T-helper 22 cell (primary cell): Measurements from ENCODE around the gene EPDR1.
"Not testable (repeated sequence)": the region's sequence is repeated elsewhere in the genome, so short reads cannot be mapped to it uniquely, and the experiment has no call there.

ENCODE experiments used
- DNase-seq: peaks from one replicate; pipeline ENCODE4 v3.0.0-alpha.2; 2020; ENCODE audit warnings: low read depth

EPDR1 gene

DNA sequence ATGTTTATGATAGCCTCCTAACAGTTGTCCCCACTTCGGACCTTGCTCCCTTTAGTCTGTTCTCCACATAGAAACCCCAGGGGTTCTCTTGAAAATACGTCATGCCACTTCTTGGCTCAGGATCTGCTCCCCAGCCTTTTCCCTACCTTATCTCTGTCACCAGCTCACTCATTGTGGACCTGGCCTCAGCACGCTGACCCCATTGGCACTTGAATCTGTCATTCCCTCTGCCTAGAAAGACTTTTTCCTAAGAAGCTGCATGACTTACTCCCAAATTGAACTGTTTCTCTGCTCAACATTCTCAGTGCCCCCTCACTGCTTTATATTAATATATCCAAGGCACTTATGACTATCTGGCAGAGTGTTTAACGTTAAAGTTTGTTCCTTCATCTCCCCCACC lies 8.4 kb downstream of the EPDR1 start:
- no peak for DNase-seq

DNA sequence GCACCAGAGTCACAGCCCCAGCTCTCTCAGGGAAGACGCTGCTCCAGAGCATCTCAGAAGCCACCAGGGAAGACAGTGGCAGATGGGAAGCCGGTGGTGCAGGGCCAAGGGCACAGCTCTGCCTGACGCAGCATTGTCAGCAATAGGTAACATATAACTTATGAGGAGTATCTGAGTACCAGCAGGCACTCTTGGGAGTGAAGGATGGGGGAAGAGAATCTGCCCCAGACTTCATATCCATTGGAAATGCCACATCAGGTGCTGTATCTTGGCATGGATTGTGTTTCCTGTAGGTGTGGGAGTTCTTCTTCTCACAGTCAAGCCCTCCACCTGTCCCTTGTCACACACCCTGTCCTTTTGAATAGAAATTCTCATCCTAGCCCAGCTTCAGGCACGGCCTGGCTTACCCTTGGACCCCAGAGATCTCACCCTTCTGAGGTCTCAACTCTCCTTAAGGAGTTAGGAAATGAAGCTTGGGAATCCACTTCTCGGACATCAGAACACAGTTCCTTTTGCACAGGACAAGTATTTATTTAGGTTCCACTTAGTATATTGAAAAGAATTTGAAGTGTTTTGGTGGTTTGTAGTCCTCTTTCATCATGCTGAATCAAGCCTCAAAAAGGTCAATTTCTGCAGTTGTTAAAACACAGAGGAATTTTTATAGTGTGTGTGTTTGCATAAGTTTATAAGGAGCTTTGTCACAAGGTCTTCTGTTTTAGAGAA lies 9.9 kb downstream of the EPDR1 start:
- DNase-seq, result no peak

DNA sequence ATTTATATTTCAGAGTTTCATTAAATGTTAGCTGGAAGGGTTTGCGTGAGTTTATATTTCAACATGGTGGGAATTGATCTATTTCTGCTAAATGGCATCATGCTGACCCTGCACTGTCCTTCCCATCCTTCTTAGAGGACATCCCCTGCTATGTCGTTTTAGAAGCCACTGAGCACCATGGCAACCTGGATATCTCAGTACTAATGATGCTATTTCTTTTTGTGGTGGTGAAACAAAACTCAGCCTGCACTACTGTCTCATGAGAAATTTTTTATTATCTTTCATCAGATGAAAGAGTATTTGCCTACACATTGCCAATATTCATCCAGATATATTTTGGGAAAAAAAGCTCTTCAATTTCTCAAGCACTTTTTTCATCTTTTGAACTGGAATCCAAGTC lies 12.1 kb downstream of the EPDR1 start:
- DNase-seq, result no peak

DNA sequence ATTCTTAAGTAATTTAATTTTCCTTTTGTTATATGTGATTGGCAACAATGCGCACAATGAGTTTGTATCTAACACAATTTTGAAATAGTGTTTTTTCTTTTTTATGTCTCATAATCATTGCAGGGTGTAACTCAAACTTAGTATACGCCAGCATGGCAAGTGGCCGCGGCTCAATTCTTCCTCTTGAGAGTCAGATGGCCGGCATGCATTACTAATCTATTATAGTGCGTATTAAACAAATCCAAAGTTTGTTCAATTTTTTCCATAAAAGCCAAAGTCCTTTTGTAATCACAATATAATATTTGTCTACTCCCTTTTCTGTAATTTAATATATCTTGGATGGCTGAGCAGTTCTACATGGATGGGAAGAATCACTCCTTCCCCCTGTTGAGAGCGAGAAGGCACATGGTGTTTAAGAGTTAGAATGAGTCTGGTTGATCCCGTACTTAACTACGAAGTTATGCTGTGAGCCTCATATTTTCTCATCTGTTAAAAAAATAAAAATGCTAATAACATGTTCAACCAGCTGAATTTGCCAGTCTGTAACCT lies 12.7 kb downstream of the EPDR1 start:
- DNase-seq, result no peak

DNA sequence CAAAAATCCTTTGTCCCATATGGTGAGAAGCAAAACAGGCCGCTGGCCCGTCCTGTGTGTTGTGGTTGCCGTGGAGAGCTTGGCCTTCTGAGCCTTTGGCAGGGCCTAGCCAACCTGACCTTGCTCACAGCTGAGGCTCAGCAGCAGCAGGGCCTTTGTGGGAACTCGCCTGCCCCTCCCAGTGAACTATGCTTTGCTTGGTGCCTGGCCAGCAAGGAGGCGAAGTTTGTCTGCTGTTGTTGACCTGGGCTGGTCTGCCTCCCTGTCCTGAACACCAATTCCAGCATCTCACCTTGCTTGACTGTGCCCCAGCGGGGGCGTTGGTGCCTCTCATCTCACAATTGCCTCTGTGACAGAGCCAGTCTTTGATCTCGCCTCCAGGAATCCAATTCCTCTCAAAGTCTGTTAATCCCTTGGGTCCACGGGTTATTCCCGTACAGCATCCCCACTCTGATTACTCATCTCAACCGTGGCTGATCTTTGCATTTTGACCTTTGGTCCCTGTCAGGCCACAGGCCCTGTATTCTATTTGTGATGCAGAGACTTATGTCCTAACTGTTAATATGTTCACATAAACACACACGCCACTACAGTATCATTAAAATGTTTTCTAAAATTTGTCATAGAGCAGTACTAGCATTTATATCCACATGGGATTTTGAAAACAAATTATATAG lies 22.6 kb downstream of the EPDR1 start:
- DNase-seq, result no peak

DNA sequence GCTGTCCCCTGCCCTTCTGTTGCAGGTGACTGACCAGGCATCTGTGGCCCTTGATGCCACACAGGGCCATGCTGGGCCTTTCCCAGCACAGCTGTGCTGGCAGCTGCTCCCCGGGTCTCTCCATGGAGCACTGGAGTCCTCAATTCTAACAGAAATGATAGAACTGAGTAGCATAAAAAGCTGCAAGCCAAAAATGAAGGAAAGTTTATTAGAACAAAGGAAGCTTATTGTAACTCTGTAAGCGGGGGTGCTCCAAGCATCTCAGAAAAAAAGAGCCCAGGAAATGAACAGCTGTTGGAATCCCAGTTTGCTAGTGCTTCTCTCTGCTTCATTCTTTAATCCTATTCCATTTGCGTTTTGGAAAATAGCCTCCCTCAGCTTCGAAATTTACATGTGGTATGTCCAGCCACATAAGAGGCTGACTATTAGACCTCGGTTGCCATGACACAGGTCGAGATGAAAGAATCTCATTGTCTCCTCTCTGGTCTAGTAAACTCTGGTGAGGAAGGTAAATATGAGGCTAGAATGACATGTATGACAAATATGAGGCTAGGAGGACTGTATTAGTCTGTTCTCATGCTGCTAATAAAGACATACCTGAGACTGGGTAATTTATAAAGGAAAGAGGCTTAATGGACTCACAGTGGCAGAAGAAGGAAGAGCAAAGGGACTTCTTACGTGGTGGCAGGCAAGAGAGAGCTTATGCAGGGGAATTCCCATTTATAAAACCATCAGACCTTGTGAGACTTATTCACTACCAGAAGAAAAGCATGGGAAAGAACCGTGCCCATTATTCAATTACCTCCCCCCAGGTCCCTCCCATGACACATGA lies 23.7 kb downstream of the EPDR1 start:
- DNase-seq, result no peak

DNA sequence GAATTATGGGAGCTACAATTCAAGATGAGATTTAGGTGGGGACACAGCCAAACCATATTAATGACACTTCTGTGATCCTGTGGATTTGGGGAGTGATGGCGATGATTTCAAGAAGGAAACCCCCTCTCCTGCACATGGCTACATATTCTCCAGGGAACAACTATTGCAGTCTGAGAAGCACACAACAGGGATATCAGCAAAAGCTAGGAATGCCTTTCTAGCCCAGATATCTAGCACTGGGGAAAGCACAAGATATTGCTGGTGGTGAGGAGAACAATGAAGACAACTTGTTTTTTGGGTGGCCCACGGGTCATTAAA lies 24.3 kb downstream of the EPDR1 start:
- DNase-seq, result no peak

DNA sequence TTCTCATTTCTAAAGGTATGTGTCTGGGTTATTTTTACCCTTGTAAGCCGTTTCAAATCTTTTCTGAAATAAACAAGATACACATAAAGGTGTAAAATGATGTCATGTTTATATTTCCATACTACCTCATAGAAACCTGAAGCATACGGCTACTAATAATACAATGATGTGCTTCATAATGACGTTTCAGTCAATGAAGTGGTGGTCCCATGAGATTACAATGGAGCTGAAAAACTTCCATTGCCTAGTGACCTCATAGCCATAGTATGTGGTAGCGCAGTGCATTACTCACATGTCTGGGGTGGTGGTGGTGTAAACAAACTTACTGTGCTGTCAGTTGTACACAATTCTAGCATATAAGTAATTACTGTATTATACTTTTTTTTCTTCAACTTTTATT lies 24.9 kb downstream of the EPDR1 start:
- no peak for DNase-seq

DNA sequence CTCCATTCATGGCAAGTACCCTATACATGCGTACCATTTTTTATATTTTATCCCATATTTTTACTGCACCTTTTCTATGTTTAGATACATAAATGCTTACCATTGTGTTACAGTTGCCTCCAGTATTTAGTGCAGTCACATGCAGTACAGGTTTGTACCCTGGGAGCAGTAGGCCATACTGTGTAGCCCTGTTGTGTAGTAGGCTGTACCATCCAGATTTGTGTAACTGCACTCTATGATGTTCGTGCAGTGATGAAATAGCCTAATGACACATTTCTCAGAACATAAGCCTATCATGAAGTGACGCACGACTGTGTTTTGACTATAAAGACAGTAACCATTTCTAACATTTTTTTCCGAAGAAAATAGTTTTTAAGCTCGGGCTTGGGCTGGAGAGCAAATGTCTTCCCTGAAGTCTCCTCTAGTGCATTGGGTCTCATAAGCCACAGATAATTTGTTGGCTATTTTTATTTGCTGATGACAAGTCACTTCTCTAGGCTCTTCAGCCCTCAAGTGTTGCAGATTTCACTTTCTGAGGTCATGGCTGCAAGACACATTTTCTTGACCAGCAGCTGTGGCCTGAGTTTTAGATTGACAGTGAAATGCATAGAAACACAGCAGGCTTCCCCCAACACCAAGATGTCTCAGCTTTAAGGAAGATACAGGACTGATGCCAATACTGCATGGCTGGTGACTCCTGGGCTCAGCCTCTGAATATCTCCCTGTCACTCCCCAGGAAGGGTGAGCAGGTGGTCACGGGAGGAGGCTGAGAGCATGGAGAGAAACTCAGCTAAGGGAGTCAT lies 26.9 kb downstream of the EPDR1 start:
- no peak for DNase-seq

DNA sequence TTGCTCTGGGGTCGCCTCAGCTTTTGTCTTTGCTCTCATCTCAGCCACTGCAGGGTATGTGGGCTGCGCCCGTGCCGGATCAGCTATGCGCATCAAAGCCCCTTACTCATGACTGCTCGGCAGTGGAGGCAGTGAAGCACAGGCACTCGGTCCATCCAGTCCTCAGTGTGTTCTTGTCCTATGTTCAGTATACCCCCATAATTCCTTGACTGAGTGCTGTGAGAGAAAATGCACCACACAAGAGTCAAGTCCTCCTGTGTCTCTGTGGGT lies 27.4 kb downstream of the EPDR1 start:
- no peak for DNase-seq

DNA sequence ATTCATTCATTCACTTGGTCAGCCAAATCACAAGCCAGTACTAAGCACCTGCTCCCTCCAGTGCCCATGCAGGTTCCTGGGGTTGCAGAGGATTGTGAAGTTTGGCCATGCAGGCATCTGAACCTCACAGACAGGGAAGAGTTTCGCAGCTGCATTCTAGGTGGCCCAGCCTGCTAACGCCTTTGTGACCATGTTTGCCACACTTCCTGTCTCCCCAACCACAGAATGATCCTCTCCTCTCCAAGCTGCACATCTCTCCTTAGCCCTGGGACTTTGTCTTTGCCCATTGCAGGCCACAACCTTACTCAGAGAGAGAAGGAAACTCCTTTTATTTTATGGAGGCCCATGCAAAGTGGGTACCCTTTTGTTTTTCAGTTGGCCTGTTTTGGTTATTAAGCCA lies 31.8 kb downstream of the EPDR1 start:
- DNase-seq, result no peak

DNA sequence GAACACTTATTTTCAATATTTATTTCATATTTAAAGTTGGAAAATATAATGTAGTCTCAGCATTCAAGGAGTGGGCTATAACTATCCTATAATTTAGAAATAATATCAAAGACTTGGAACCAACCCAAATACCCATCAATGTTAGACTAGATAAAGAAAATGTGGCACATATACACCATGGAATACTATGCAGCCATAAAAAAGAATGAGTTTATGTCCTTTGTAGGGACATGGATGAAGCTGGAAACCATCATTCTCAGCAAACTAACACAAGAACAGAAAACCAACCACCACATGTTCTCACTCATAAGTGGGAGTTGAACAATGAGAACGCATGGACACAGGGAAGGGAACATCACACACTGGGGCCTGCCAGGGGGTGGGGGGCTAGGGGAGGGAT lies 33.8 kb downstream of the EPDR1 start:
- not testable (repeated sequence) for DNase-seq

DNA sequence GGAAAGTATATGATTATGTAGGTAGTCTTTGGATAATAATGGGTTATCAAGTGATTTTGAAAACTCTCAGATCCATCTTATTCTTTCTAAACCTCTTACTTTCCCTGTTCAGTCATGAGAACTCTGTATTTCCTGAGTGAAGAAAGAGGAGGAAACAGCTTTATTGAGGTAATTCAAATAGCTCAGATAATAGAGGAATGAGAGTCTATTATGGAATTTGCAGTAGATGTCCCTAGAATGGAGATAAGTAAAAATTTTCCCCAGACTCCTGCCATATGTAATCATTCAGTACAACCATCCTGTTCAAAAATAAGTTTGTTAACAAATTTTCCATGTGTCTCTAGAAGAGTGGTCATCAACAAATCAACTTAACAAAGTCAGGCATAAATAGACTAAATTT lies 36.4 kb downstream of the EPDR1 start:
- DNase-seq, result no peak

DNA sequence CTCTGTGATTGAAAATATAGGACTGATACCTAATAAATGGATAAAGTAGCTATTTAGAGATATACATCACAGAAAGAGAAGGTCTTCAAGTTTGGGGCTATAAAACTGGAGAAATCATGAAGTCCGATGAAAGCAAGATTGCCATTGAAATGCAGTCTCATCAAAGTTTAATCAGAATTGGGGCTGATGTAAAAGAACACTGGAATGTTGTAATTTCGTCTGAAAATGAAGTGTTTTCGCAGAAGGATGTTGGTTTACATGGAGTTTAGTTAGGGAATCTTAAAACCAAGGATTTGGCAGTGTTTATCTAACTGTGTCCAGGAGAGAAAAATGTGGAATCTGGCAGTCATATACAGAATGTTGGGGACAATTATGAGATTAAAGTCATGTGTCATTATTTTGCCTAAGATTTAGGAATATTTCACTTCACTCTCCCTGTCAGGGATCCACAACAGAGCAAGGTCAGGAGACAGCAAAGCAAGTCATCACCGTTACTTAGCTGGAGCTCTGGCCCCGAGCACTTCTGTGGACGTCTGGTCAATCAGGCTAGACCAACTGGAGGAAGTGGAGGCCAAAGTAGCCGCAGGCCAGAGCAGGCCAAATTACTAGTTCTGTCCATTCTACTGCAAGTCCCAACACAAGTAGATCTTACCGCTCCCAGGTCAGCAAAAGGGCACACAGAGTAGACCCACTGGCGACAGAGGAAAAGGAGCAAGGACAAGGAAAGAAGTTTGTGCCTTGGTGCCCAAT lies 37.0 kb downstream of the EPDR1 start:
- no peak for DNase-seq

DNA sequence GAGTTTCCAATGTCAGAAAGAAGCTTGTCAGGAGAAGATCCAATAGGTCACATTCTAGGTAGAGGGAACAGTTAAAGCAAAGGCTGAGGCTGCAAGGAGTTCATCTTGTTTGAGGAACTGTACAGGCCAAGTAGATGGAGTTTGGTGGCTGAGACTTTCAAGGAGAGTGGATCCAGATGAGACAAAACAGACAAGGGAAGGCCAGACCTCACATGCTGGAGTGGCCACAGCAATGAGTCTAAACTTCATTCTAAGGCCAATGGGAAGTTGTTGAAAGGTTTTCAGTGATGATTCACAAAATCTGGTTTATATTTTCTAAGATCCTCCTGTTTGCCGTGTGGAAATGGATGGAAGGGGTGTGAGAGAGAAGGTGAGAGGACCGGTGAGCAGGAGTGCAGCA lies 40.0 kb downstream of the EPDR1 start:
- DNase-seq, result no peak

DNA sequence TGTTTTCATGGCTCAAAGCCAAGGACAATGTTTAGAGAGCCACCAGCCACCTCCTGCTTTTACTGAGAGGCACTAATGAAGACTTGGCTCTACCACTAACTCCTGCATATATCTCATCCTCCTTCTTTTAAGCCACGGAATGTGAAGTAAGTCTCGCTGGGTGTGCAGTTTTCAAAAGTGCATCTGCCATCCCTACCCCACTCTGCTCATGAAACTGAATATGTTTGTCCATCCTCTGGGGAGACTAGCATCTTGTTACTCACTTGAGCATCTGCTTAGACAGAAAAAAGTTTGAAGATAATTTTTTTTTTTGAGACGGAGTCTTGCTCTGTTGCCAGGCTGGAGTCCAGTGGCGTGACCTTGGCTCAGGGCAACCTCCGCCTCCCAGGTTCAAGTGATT lies 40.8 kb downstream of the EPDR1 start:
- no peak for DNase-seq

DNA sequence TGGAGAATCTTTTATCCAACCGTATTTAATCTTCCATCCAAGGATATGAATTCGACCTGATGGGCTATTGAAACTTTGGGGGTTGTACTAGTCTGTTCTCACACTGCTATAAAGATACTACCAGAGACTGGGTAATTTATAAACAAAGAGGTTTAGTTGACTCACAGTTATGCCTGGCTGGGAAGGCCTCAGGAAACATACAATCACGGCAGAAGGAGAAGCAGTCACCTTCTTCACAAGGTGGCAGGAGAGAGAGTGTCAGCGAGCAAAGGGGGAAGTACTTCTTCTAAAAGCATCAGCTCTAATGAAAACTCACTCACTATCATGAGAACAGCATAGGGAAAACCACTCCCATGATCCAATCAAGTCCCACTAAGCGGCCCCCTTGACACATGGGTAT lies 43.8 kb downstream of the EPDR1 start:
- no peak for DNase-seq

DNA sequence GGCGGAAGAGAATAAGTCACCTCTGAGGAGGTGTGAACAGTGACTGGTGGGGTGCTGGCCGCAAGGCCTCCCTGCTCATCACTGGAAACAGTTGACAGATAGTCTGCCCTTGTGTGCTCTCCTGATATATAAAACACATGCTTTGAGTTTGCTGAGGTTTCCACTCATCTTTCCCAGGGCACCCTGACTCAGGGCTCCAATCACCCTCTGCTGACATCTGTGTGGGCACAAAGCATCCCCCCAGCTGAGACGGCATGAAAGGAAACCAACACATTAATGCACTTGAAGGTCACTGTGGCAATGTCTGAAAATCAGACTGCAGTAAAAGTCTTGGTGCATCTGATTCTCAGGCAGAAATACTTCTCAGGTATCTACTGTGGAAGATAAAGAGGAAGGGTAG lies 49.8 kb downstream of the EPDR1 start:
- DNase-seq, result no peak

DNA sequence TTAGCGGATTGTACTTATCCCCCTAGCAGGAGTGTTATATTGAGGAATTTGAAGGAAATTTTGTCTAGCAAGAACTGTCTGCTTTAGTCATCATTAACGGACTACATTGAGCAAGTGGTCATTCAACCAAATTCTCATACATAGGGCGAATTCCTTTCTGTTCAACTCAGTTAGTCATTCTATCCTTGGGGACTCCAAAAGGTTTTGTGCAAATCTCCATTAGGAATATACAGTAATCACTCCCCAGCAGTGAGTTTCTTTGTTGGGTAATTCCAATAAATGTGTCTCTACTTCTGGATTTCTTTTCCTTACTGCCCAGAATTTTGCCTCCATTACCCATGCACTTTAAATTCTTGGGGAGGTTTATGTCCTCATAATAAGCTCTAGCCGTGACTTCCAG lies 51.1 kb downstream of the EPDR1 start:
- no peak for DNase-seq

DNA sequence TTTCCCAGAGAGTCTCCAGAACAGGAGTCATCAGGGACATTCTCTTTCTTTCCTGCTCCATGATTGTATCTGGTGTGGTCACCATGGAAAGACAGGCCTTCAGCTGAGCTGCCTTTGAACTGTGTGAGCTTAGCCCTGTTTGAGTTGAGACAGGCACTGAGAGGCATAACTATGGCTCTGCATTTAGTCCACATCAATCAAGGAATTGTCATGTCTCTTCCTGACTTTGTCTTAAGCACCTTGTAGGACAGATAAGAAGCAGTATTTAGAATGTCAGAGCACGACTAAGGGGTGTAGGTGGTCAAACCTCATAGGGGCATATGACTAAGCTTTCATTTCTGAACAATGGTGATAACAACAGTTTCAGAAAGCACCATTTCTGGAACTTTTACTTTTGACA lies 53.5 kb downstream of the EPDR1 start:
- DNase-seq, result no peak

DNA sequence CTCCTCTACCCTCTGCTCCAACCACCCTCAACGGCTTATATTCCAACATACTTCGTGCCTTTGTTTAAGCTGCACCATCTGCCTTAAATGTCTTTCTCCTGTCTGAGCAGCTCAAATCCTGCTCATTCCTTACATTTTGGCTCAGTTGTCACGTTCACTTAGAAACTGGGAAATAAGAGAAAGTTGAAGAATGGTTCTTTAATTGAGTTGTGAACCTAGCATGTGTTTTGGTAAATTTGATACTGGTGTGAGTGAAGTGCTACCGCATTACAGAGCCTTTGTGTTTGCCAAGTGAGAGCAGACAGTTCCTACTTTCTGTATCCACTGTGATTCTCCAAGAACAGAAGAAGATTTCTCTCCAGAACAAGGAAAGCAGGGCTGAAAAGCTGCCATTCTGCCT lies 54.3 kb downstream of the EPDR1 start:
- DNase-seq, result no peak

DNA sequence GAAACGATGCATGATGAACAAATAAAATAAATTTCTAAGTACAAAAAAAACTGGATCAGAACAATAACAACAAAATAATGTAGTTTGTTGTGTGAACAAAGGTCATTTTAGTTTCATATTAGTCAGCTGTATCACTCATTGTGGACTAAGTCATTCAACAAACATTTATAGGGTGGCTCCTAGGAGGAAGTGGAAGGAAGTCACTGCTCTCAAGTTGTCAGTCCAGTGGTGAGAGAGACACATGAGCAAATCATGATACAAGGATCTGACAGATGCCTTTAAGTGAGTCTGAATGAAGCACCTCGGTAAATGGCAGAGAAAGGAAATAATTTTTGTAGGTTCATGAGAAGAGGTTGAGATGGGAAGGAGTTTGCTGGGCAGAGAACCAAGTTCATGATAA lies 56.8 kb downstream of the EPDR1 start:
- DNase-seq, result no peak
